CD14-positive monocyte (primary cell): ENCODE measurements around the gene ZNF362. TPM values are rescaled to one million over a fixed set of nuclear protein-coding genes. Genes with fewer than 3 reads are reported as not detected.
"Not testable (repeated sequence)": the region's sequence is repeated elsewhere in the genome, so short reads cannot be mapped to it uniquely, and the experiment has no call there.

Source experiments
- DNase-seq, 3 donors: peaks; one replicate each; pipeline ENCODE4 v3.0.0-alpha.2; 2011 to 2022
- H2AFZ ChIP-seq: 2 replicates; pipeline ENCODE4 v1.6.0; 2012; ENCODE audit warnings: mild to moderate bottlenecking, low read depth, low read length, inconsistent platforms; ENCODE audit not compliant: insufficient read depth, poor library complexity, severe bottlenecking
- H3K27ac ChIP-seq, 2 donors: 1 replicate in 1 of 2; 2 replicates in 1 of 2; pipeline ENCODE4 v1.5.1; 2012 to 2013; ENCODE audit warnings: low read length in 2 of 2, control low read depth in 1 of 2, inconsistent platforms in 1 of 2, low read depth in 1 of 2, mild to moderate bottlenecking in 1 of 2
- H3K27me3 ChIP-seq, 2 donors: one replicate each; pipeline versions ENCODE4 v1.6.0 to v1.6.1; 2011 to 2013; ENCODE audit warnings: low read length in 2 of 2; ENCODE audit not compliant: control insufficient read depth in 2 of 2, insufficient read depth in 2 of 2
- H3K36me3 ChIP-seq, 2 donors: replicated peaks in 1 of 2; 1 replicate in 1 of 2; 2 replicates in 1 of 2; pipeline versions ENCODE4 v1.5.1 to v1.6.1; 2012 to 2013; ENCODE audit warnings: low read length in 2 of 2, control low read depth in 1 of 2, inconsistent platforms in 1 of 2, mild to moderate bottlenecking in 1 of 2; ENCODE audit not compliant: insufficient read depth in 2 of 2, control insufficient read depth in 1 of 2
- H3K4me1 ChIP-seq, 2 donors: 1 replicate in 1 of 2; 2 replicates in 1 of 2; pipeline versions ENCODE4 v1.5.1 to v1.6.1; 2012 to 2013; ENCODE audit warnings: low read length in 2 of 2, control low read depth in 1 of 2, inconsistent platforms in 1 of 2, mild to moderate bottlenecking in 1 of 2, moderate library complexity in 1 of 2; ENCODE audit not compliant: insufficient read depth in 2 of 2, control insufficient read depth in 1 of 2
- H3K4me2 ChIP-seq: replicated peaks from 2 replicates; pipeline ENCODE3; 2012; ENCODE audit warnings: low read length, moderate library complexity, mild to moderate bottlenecking; ENCODE audit not compliant: poor library complexity, severe bottlenecking; ENCODE audit errors: extremely low read depth
- H3K4me3 ChIP-seq, 3 experiments: fragments of 200-600 bp in 1 of 3; sonication (generic) in 1 of 3; replicated peaks in 1 of 3; 1 replicate in 2 of 3; 2 replicates in 1 of 3; pipeline ENCODE4 v1.5.1; 2011 to 2013; ENCODE audit warnings: low read length in 3 of 3, mild to moderate bottlenecking in 3 of 3, control low read depth in 2 of 3, low read depth in 2 of 3, inconsistent platforms in 1 of 3, moderate library complexity in 1 of 3
- H3K79me2 ChIP-seq: 2 replicates; pipeline ENCODE4 v1.6.0; 2012; ENCODE audit warnings: mild to moderate bottlenecking, control low read depth, inconsistent platforms, low read length, moderate library complexity; ENCODE audit not compliant: insufficient read depth
- H3K9ac ChIP-seq: 2 replicates; pipeline ENCODE4 v1.6.0; 2017; ENCODE audit warnings: low read length, mild to moderate bottlenecking; ENCODE audit not compliant: insufficient read depth, poor library complexity, severe bottlenecking
- H3K9me3 ChIP-seq, 2 donors: replicated peaks in 1 of 2; 1 replicate in 1 of 2; 2 replicates in 1 of 2; pipeline versions ENCODE4 v1.5.1 to v1.6.1; 2012 to 2013; ENCODE audit warnings: low read length in 2 of 2, control low read depth in 1 of 2; ENCODE audit not compliant: control insufficient read depth in 1 of 2, insufficient read depth in 1 of 2
- H4K20me1 ChIP-seq: 2 replicates; pipeline ENCODE4 v1.6.0; 2012; ENCODE audit warnings: mild to moderate bottlenecking, low read length, control low read depth, moderate library complexity; ENCODE audit not compliant: insufficient read depth
- H3K27ac Mint-ChIP-seq, 7 donors: one replicate each; pipeline ENCODE4 v1.8.0; 2020; ENCODE audit warnings: mild to moderate bottlenecking in 7 of 7, mixed read lengths in 7 of 7, moderate library complexity in 6 of 7, inconsistent platforms in 2 of 7
- H3K27me3 Mint-ChIP-seq, 3 donors: one replicate each; pipeline ENCODE4 v1.8.0; 2021 to 2022; ENCODE audit warnings: low read depth in 3 of 3, mild to moderate bottlenecking in 3 of 3, mixed read lengths in 3 of 3, moderate library complexity in 3 of 3, inconsistent platforms in 1 of 3
- H3K36me3 Mint-ChIP-seq, 2 donors: one replicate each; pipeline ENCODE4 v1.8.0; 2020; ENCODE audit warnings: mixed read lengths in 2 of 2, inconsistent platforms in 1 of 2, mild to moderate bottlenecking in 1 of 2
- H3K4me1 Mint-ChIP-seq: one replicate; pipeline ENCODE4 v1.8.0; 2020; ENCODE audit warnings: mild to moderate bottlenecking, mixed read lengths
- H3K4me3 Mint-ChIP-seq, 2 donors: one replicate each; pipeline ENCODE4 v1.8.0; 2020; ENCODE audit warnings: mild to moderate bottlenecking in 2 of 2, mixed read lengths in 2 of 2, moderate library complexity in 1 of 2
- H3K9me3 Mint-ChIP-seq, 7 donors: one replicate each; pipeline ENCODE4 v1.8.0; 2020 to 2022; ENCODE audit warnings: mixed read lengths in 7 of 7, mild to moderate bottlenecking in 6 of 7, moderate library complexity in 6 of 7, inconsistent platforms in 2 of 7
- CTCF ChIP-seq: fragments of 200-600 bp; IDR thresholded peaks from one replicate; pipeline ENCODE4 v1.8.0; 2022; ENCODE audit warnings: antibody characterized with exemption, mild to moderate bottlenecking
- WGBS: methylation state at CpG from one replicate; pipeline ENCODE4 v1.1.5; 2013; ENCODE audit warnings: missing lambda C conversion rate; ENCODE audit not compliant: insufficient coverage; 5-methylcytosine and 5-hydroxymethylcytosine counted together
- intact Hi-C, 2 donors: fragments of 100-400 bp; cut with micrococcal nuclease; formaldehyde crosslinking; loops; one replicate each; pipeline versions ENCODE4 v1.15.0 to v1.15.1; 2023
- polyA plus RNA-seq, 3 donors: library from polyadenylated mRNA; depleted of rRNA in 1 of 3; unstranded in 2 of 3; stranded (reverse) in 1 of 3; fragments of 300-500 nt in 2 of 3; fragments of >200 nt in 1 of 3; fragmentation: Illumina TruSeq in 2 of 3; gene quantifications; 1 replicate in 2 of 3; 2 replicates in 1 of 3; pipeline ENCODE4 v1.2.3, GENCODE V29; 2012 to 2021

The ZNF362 gene
- polyA plus RNA-seq, 3 donors, result 11.4 to 18.9 (median 13.5) TPM

DNA sequence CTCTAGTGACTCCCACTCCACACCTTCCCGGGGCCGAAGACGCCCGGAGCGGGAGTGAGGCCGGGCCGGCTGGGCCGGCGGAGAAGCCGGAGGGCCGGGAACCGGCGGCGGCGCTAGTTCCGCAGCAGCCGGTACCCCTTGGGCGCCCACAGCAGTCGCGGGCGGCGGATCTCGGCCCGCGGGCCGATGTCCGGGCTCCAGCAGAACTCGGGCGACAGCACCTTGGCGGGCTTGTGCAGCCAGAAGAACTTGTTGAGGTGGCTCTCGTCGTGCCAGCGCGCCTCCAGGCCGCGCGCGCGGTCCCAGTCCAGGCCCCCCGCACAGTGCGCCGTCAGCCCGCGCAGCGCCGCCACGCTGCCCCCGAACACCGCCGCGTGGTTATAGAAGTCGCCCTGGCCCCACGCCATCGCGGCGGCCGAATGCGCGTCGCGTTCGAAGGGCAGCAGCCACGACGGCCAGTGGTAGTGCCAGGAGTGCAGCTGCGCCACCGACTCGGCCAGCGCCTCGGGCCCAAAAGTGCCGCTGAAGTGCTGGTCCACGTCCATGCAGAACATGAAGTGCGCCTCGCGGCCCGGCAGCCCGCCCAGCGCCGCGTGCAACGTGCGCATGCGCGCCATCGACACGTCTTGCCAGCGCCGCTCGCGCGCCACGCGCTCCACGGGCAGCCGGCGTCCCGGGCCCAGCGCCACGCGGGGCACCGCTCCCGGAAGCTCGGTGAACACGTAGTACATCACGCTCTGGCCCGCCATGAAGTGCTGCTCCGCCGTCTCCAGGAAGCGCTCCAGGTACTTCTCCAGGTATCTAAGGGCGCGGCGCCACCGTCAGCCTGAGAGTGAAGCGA is 50.6 kb downstream of the ZNF362 start:
- H3K27ac Mint-ChIP-seq, result no peak overlapping the region
- Histone ChIP-seq H3K4me1 (peaks cover 6 to 10% of the 10 kb centered on the region in 2 donors), H3K27me3 (peaks cover 9 to 22% of the 10 kb centered on the region in 2 donors), H2AFZ (peak overlapping the region; percentile 69), H3K9me3 (no peaks in the 10 kb centered on the region), H3K4me2 (peak overlapping the region; percentile 64), H3K4me3 (peak overlapping the region in 1 of 3 experiments; percentile 54), H3K9ac (peak overlapping the region; percentile 21), H3K36me3 (no peaks in the 10 kb centered on the region), H4K20me1 (no peaks in the 10 kb centered on the region), H3K79me2 (no peaks in the 10 kb centered on the region), H3K27ac (no peak overlapping the region)
- H3K4me1 Mint-ChIP-seq, result peaks cover 22% of the 10 kb centered on the region
- intact Hi-C loops, result no loop called here
- H3K4me3 Mint-ChIP-seq, result peak overlapping the region; percentile 45 to 85
- 12% methylated on average over 103 of the region's 113 CpGs for WGBS
- TF ChIP-seq CTCF, result no peak
- H3K36me3 Mint-ChIP-seq, result peaks cover 2 to 5% of the 10 kb centered on the region in 2 donors
- DNase-seq, result peak in 2 of 3 donors; percentile 22 to 27
- peaks cover 23 to 41% (median 31%) of the 10 kb centered on the region in 3 donors for H3K27me3 Mint-ChIP-seq
- peaks cover 0 to 9% (median 7%) of the 10 kb centered on the region in 7 donors for H3K9me3 Mint-ChIP-seq

DNA sequence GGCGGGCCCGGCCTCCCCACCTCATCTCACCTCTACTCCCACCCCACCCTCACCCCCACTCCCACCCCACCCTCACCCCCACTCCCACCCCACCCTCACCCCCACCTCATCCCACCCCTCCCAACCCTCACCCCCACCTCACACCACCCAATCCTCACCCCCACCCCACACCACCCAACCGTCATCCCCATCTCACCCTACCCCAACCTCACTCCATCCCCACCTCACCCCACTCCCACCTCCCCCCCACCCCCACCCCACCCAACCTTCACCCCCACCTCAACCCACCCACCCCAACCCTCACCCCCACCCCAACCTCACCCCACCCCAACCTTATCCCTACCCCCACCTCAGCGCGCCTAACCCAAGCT is 51.2 kb downstream of the ZNF362 start:
- Histone ChIP-seq H3K4me2 (no peak overlapping the region), H3K4me1 (peaks cover 2 to 10% of the 10 kb centered on the region in 2 donors), H3K9me3 (no peaks in the 10 kb centered on the region), H3K36me3 (no peaks in the 10 kb centered on the region), H3K4me3 (no peak overlapping the region), H3K27me3 (peaks cover 9 to 22% of the 10 kb centered on the region in 2 donors), H3K79me2 (no peaks in the 10 kb centered on the region), H4K20me1 (no peaks in the 10 kb centered on the region), H3K27ac (no peak overlapping the region), H3K9ac (no peak overlapping the region), H2AFZ (no peak overlapping the region)
- no peak for TF ChIP-seq CTCF
- H3K36me3 Mint-ChIP-seq, result peaks cover 0 to 5% of the 10 kb centered on the region in 2 donors
- no peak for DNase-seq
- no peak overlapping the region for H3K27ac Mint-ChIP-seq
- no CpG with 5 or more reads among the region's 5 CpGs for WGBS
- H3K9me3 Mint-ChIP-seq, result peaks cover 0 to 9% (median 7%) of the 10 kb centered on the region in 7 donors
- H3K27me3 Mint-ChIP-seq, result peaks cover 23 to 41% (median 31%) of the 10 kb centered on the region in 3 donors
- intact Hi-C loops, result no loop called here
- H3K4me1 Mint-ChIP-seq, result peaks cover 18% of the 10 kb centered on the region
- peak overlapping the region in 1 of 2 donors; percentile 74 for H3K4me3 Mint-ChIP-seq

- H3K36me3 Mint-ChIP-seq, result not testable (repeated sequence)
Measured at GRCh38 chr1:33309351-33309750, 53.1 kb downstream of the ZNF362 start.

More at GRCh38 chr1:33309351-33309750, 53.1 kb downstream of the ZNF362 start:
- H3K79me2 ChIP-seq, H3K9me3 ChIP-seq, H2AFZ ChIP-seq, intact Hi-C loops, H3K4me3 Mint-ChIP-seq, H3K9ac ChIP-seq, H3K27ac ChIP-seq, H4K20me1 ChIP-seq, H3K9me3 Mint-ChIP-seq, H3K4me3 ChIP-seq, H3K36me3 ChIP-seq, DNase-seq, H3K4me2 ChIP-seq: not testable (repeated sequence)
- H3K27ac Mint-ChIP-seq, result peak overlapping the region in 1 of 7 donors; percentile 30
- 100% methylated on average over 8 of the region's 32 CpGs for WGBS
- peaks cover 14% of the 10 kb centered on the region for H3K4me1 Mint-ChIP-seq
- peaks cover 9 to 22% of the 10 kb centered on the region in 2 donors for H3K27me3 ChIP-seq
- peaks cover 23 to 38% (median 32%) of the 10 kb centered on the region in 3 donors for H3K27me3 Mint-ChIP-seq
- peaks cover 2 to 10% of the 10 kb centered on the region in 2 donors for H3K4me1 ChIP-seq
